Stimulated activated CD4-positive, alpha-beta T cell treated with anti-CD3 and anti-CD28 coated beads, Interleukin-15, amount 100 ng/mL, for 1 hour (primary cell): ENCODE results near the gene KIRREL2.
"Not testable (repeated sequence)": the region's sequence is repeated elsewhere in the genome, so short reads cannot be mapped to it uniquely, and the experiment has no call there.

Source experiments
- DNase-seq, 2 donors: peaks; one replicate each; pipeline ENCODE4 v3.0.0-alpha.2; 2020; ENCODE audit warnings: low read depth in 1 of 2, low spot score in 1 of 2

KIRREL2 gene

DNA sequence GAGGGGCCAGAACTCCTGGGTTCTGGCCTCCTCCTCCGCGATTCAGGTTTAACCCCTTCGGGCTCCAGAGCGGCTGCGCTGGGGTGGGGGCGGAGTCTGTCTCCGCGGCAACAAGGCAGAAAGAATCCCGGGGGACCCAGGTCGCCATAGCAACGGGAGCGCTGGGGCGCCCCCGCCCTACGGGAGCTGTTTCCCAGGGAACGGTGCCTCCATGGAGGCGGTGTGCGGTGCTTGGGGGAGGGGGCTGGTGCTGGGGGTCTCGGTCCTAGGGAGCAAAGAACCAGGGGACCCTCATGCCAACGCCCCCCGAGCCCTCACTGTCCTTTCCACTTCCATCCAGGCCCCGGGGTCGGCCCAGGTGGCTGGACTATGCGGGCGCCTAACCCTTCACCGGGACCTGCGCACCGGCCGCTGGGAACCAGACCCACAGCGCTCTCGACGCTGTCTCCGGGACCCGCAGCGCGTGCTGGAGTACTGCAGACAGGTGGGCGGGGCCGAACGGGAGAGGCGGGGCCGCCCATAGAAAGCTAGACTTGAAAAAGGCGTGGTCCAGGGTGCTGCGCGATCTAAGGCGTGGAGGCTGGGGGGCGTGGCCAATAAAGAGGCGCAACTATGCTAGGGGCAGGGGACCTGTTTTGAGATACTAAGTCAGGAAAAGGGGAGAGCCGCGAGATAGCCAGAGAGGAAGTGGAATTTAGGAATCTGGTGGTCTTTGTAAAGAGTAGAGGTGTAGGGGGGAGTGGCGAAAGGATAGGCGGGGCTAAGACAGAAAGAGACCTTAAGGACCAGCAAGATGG lies 12.8 kb downstream of the KIRREL2 start:
- DNase-seq = peak; percentile 60 to 75

DNA sequence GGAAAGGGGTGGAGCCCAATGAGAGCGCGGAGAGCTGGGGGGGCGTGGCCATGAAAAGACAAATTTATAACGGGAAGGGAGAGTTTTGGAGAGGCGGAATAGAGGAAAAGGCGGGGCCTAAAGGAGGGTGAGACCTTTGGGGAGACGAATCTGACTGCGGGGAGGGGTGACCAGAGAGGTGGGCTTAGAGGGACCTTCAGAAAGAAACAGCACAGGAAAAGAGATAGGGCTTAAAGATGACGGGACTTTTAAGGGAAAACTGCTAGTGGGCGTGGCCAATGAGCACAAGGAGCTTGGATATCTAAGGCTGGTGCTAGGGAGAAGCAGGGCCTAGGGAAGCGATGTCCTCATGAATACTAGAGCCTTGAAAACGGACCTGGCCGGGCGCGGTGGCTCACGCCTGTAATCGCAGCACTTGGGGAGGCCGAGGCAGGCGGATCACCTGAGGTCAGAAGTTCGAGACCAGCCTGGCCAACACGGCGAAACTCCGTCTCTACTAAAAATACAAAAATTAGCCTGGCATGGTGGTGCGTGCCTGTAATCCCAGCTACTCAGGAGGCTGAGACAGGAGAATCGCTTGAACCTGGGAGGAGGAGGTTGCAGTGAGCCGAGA lies 13.5 kb downstream of the KIRREL2 start:
- not testable (repeated sequence) for DNase-seq

DNA sequence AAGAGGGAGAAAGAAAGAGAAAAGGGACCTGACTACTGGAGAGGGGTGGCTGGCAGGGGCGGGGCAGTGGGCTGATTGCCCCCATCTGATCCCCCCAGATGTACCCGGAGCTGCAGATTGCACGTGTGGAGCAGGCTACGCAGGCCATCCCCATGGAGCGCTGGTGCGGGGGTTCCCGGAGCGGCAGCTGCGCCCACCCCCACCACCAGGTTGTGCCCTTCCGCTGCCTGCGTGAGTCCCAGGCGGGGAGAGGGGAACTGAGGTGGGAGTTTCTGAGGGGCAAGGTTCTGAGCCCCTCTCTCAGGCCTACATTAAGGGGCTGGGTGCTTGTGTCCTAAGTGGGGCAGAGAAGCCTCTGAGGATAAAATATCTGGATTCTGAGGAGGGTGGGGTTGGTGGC lies 14.1 kb downstream of the KIRREL2 start:
- DNase-seq = no peak

DNA sequence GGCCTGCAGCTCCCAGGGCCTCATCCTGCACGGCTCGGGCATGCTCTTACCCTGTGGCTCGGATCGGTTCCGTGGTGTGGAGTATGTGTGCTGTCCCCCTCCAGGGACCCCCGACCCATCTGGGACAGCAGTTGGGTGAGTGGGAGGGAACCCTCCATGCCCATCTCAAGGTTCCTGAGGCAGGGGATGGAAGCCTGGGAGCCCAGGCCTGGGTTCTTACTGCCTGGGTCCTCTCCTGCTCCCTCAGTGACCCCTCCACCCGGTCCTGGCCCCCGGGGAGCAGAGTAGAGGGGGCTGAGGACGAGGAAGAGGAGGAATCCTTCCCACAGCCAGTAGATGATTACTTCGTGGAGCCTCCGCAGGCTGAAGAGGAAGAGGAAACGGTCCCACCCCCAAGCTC lies 14.9 kb downstream of the KIRREL2 start:
- DNase-seq = no peak

DNA sequence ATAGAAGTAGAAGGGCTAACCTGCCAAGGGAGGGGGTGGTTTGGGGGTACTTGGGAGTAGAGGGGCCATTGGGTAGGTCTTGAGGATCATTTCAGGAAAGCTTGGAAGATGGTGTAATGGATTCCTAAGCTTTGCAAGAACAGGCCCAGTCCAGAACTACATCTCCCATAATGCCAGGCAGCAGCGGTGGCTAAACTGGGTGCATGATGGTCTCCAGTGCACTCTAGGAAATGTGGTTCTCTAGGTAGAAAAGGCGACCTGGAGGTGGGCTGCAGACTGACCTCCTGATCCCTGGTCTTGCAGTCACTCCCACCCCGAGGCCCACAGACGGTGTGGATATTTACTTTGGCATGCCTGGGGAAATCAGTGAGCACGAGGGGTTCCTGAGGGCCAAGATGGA lies 15.5 kb downstream of the KIRREL2 start:
- no peak for DNase-seq

DNA sequence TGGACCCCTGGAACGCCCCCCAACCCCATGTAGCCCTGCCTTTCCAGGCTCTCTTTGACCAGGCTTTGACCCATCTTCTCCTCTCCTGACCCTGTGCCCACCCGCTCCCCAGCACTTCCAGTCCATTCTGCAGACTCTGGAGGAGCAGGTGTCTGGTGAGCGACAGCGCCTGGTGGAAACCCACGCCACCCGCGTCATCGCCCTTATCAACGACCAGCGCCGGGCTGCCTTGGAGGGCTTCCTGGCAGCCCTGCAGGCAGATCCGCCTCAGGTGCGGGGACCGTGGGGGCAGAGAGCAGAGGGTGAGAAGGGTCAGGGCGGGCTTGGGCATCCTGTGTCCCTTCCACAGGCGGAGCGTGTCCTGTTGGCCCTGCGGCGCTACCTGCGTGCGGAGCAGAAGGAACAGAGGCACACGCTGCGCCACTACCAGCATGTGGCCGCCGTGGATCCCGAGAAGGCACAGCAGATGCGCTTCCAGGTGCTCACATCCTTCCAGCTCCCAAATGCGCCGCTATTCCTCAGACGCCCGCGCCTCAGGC lies 17.8 kb downstream of the KIRREL2 start:
- no peak for DNase-seq

DNA sequence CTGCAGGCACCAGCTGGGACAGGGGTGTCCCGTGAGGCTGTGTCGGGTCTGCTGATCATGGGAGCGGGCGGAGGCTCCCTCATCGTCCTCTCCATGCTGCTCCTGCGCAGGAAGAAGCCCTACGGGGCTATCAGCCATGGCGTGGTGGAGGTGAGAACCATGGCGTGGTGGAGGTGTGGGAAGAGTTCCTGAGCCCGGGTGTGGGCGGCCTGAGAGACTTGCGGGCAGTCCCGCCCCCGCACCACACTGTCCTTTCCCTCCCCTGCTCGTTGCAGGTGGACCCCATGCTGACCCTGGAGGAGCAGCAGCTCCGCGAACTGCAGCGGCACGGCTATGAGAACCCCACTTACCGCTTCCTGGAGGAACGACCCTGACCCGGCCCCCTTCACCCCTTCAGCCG lies 22.4 kb downstream of the KIRREL2 start:
- DNase-seq = no peak

DNA sequence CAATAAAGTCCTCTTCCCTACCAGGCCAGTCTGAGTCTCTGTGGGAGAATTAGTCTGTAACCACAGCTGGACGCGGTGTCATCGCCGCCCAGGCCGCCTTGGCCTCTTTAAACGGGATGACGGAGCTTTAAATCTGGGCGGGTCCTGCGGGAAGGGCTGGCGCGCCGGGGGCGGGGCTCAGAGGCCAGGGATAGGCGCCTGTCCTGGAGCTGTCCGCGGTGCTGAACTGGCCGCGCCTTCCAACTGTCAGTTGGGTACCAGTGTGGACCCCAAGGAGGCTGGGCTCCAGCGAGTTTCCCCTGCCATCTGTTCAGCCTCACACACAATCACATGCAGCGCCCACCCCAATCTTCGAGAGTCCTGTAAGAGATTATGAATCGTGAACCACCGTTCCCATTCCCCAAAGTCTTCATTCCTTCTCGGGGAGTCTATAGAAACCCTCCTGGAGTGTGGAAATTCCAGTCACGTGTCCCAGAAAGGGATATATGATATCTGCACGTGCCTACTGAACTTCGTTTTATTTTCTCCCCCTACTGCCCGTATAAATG lies 23.1 kb downstream of the KIRREL2 start:
- DNase-seq = peak; percentile 38 to 62

DNA sequence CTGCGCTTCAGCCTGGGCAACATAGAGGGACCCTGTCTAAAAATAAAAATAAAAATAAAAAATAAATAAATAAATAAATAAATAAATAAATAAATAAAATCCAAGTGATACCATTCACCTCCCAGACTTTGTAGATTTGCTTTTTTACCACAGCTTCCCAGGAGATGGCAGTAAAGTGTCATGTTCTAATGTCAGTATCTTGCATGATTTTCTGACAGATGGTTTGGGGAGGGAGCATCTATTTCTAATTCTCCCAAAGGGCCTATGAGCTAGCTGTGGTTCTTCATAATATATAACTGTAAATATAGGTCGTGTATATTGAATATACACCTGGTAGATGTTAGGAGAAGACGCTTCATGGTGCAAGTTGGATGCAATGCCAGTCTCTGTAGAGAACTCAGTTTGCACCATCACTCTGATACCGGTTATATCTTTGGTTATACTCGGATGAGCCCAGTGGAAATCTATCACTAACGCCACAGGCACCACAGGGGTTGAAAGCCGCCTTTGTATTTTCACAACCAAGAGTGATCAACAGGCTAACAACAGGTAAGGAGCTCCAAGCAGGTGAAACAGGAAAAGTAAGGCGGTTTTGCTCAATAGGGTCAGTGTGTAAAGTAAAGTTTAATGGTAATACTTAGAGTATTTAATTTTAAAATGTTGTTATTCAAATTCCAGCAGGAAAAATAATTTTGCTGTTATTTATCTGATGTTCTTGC lies 25.6 kb downstream of the KIRREL2 start:
- no peak for DNase-seq

DNA sequence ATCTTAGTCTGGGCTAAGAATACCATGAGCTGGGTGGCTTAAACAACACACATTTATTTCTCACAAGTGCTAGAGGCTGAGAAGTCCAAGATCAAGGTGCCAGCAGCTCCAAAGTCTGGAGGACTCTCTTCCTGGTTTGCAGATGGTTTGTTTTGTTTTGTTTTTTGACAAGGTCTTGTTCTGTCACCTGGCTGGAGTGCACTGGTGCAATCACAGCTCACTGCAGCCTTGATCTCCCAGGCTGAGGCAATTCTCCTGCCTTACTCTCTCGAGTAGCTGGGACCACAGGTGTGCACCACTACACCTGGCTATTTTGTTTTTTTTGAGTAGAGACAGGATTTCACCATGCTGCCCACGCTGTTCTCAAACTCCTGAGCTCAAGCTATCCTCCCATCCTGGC lies 27.2 kb downstream of the KIRREL2 start:
- no peak for DNase-seq

DNA sequence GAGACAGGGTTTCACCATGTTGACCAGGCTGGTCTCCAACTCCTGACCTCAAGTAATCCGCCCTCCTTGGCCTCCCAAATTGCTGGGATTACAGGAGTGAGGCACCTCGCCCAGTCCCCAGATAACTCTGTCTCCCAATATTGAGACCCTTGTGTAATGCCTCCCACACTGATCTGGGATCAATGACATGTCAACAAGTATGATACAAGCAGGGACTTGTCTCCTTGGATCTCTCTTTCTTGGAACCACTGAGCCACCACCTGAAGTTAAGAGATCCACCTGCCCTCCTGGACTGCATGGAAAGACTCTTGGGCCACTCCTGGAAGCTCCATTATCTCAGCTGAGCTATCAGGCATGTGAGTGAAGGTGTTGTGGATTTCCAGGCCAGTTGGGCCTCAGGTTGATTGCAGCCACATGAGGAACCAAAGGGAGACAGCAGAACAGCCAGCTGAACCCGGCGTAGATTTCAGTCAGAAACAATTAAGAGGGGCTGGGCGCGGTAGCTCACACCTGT lies 28.6 kb downstream of the KIRREL2 start:
- peak in 1 of 2 donors; percentile 15 for DNase-seq

DNA sequence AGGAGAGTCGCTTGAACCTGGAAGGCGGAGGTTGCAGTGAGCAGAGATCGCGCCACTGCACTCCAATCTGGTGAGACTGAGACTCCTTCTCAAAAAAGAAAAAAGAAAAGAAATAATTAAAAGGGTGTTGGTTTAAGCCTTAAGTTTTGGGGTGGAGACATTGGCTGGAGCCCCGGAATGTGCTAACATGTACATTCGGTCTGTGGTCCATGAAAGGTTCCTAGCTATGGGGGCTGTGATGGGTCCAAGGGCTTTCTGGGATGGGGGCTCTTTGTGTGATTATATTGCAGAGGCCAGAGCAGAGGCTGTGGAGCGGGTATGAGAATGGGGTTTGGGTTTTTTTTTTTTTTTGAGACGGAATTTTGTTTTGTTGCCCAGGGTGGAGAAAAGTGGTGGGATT lies 29.2 kb downstream of the KIRREL2 start:
- DNase-seq = no peak

DNA sequence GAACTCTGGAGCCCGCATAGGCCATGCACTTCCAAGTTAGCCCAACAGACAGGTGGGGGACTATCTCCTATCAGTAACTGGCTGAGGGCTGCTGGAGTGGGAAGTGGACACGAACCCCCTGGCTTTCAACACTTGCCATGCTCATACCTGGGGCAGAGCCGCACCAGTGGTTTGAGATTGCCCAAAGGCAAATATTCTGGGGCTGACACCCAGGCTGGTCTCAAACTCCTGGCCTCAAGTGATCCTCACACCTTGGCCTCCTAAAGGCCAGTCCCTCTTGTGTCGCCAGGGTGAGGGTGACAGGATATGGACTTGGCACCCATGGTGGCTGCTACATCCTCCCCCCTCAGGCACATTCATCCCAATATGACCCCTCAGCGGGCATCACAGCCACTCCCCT lies 30.5 kb downstream of the KIRREL2 start:
- no peak for DNase-seq

DNA sequence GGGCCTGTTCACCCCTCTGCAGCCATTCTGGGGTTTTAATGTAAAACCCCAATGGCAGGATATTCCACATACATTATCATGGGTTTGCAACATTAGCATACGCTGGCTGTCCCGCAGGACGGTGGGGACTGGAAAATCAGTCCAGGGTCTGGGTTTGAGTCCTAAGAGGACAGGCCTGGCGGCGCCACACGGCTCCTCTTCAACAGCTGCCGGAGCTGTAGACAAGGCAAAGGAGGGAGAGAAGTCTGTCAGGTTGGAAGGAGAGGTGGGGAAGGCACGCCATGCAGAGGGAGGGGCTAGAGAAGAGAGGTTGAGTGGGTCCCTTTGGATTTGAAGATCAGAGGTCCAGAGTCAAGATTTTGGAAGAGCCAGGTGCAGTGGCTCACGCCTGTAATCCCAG lies 31.7 kb downstream of the KIRREL2 start:
- DNase-seq = no peak

DNA sequence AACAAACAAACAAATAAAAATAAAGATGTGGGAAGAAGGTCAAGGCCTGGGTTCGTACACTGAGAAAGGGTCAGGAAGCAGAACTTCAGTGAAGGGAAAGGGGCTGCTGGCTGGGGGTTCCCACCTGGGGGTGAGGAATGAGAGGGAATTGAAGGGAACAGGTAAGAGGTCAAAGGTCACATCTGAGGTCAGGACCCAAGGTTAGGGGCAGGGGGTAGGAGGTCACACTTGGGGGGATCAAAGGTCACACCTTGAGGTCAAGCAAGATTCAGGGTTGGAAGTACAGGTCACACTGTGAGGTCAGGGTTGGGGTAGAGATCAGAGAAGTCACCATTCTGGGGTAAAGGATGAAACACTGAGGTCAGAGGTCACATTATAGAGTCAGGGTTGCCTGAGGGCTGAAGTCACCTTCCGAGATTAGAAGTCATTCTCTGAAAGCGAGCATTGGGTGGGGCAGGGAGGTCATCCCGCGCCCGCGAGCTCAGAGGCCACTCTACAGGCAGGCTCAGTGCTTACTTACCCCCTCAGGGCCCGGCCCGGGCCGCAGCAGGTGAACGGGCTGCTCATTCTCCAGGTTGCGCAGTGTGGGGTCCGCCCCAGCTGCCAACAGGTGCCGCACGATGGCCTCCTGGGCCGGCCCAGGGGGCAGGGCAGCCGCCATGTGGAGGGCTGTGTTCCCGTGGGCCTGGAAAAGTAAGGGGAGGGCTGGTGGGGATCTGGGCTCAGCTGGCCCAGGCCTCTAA lies 32.8 kb downstream of the KIRREL2 start:
- peak in 1 of 2 donors; percentile 15 for DNase-seq

DNA sequence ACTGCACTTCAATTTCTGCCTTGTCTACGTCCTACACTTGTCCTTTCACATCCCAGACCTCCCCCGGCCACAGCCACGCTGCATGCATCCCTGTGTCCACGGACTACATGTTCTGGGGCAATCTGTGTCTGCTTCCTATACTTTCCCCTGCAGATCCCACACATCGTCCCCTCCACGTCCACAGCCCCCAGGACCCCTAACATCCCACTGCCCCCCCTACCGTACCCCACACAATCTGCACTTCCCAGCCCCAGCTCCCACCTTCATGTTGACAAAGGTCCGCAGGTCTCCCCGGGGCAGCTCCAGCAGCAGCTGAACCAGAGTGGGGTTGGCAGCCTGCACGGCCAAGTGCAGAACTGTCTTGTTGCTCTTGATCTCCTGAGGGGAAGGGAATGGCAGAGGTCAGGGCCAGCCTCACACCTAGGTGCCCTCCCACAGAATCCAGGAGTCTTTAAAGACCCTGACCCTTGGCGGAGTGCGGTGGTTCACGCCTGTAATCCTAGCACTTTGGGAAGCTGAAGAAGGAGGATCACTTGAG lies 33.5 kb downstream of the KIRREL2 start:
- peak in 1 of 2 donors; percentile 21 for DNase-seq

DNA sequence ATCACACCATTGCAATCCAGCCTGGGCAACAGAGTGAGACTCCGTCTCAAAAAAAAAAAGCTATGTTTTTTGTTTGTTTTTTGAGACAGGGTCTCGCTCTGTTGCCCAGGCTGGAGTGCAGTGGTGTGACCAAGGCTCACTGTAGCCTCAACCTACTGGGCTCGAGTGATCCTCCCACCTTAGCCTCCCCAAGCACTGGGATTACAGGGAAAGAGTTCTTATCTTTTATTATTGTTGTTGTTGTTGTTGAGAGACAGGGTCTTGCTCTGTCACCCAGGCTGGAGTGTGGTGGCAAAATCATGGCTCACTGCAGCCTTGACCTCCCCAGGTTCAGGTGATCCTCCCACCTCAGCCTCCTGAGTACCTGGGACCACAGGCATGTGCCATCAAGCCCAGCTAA lies 35.1 kb downstream of the KIRREL2 start:
- DNase-seq = not testable (repeated sequence)

DNA sequence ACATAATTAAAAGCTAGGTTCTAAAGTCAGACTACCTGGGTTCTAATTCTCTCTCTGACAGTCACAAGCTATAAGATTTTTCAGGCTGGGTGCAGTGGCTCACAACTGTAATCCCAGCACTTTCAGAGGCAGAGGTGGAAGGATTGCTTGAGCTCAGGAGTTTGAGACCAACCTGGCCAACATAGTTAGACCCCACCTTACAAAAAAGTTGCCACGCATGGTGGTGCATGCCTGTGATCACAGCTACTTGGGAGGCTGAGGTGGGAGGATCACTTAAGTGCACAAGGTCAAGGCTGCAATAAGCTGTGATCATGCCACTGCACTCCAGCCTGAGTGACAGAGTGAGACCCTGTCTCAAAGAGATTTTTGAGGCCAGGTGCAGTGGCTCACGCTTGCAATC lies 37.6 kb downstream of the KIRREL2 start:
- DNase-seq = no peak

DNA sequence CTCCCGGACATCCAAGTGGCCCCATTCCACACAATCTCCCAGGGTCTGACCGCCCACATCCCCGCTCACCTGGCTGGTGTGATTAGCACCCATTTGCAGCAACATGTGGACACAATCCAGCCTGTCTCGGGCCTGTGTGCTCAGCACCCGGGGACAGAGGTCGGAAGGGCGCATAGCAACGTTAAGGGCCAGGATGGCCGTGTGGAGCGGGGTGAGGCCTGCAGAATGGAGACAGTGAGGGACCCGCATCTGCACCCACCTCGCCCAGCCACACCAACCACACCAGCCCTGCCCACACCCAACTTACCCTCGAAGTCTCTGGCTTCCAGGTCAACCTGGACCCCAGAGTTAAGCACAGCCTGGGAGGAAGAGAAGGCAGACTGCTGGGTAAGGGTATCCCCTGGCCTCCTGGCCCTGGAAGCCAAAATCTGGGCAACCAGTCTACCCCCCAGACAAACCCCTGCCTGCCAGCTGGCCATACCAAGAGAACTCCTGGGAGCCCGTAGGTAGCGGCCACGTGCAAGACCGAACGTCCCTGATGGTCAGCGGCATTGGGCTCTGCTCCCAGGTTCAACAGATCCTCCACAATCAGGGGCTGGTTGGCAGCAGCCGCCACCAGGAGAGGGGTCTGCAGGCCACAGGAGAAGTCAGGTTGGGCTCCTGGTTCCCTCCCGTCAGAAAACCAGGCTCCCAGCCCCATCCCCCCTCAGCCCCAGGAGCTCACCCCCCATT lies 39.4 kb downstream of the KIRREL2 start:
- DNase-seq = no peak

DNA sequence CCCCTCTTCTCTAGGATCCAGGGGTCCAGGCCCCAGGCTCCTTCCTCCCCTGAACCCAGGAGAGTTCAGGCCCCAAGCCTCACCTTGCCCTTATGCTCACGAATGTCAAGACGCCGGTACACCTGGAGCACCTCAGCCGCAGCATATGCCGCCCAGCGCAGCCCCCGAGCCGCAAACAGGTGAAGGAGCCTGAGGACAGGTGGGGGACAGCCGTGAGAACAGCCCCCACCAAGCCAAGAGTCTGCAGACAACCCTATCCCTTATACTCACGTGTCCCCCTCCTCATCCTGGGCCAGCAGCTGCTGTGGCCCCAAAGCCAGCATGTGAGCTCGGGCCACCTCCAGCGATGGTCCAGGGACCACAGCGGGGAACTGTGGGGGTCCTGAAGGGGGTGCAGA lies 39.9 kb downstream of the KIRREL2 start:
- DNase-seq = no peak
